ENCODE data around the gene STXBP5L. TPM values are rescaled to one million over a fixed set of nuclear protein-coding genes. Genes with fewer than 3 reads are reported as not detected.
"Not testable (repeated sequence)": the region's sequence is repeated elsewhere in the genome, so short reads cannot be mapped to it uniquely, and the experiment has no call there.

STXBP5L gene
- total RNA-seq, 1 donor from 2014 or later: not detected

DNA sequence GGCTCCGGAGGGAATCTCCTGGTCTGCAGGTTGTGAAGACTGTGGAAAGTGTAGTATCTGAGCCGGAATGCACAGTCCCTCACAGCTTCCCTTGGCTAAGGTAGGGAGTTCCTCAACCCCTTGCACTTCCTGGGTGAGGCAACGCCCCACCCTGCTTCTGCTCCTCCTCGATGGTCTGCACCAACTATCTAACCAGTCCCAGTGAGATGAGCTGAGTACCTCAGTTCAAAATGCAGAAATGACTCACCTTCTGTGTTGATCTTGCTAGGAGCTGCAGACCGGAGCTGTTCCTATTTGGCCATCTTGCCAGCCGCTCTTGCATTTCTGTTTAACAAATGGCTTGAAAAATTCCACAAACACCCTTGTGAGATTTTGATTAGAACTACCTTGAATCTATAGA, 156.1 kb downstream of the STXBP5L start:
- Histone ChIP-seq H3K36me3 (ENCODE audit: control insufficient read depth, insufficient read depth, low read length) (no peaks in the 10 kb centered on the region), H3K27me3 (ENCODE audit: control insufficient read depth, insufficient read depth, low read length) (no peaks in the 10 kb centered on the region), H3K4me3 (ENCODE audit: low read depth, low read length) (no peak overlapping the region)
- DNase-seq (ENCODE audit: low read depth): peak; percentile 33
- FAIRE-seq: no peak
- TF ChIP-seq, protein P1, sequence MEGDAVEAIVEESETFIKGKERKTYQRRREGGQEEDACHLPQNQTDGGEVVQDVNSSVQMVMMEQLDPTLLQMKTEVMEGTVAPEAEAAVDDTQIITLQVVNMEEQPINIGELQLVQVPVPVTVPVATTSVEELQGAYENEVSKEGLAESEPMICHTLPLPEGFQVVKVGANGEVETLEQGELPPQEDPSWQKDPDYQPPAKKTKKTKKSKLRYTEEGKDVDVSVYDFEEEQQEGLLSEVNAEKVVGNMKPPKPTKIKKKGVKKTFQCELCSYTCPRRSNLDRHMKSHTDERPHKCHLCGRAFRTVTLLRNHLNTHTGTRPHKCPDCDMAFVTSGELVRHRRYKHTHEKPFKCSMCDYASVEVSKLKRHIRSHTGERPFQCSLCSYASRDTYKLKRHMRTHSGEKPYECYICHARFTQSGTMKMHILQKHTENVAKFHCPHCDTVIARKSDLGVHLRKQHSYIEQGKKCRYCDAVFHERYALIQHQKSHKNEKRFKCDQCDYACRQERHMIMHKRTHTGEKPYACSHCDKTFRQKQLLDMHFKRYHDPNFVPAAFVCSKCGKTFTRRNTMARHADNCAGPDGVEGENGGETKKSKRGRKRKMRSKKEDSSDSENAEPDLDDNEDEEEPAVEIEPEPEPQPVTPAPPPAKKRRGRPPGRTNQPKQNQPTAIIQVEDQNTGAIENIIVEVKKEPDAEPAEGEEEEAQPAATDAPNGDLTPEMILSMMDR (IDR thresholded peaks at IDR 0.05; ENCODE audit: insufficient read depth, low read length, severe bottlenecking): no peak

DNA sequence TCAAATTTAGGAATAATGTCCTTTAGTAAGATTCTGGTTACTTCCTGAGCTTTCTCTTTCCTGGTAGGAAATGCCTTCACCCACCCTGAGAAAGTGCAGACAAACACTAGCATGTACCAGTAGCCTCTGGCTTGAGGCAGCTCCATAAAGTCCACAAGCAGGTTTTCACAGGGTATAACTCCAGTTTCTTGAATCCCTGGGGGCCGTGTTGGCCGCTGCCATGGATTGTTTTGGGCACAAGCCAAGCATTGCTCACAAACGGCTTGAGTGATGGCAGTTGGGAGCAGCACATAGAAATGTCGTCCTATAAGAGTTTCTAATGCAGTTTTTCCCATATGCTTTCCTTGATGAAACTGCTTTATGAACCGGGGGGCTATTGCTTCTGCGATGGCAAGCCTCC, 164.1 kb downstream of the STXBP5L start:
- no peak for DNase-seq (ENCODE audit: low read depth)
- no peaks in the 10 kb centered on the region for H3K36me3 ChIP-seq (ENCODE audit: control insufficient read depth, insufficient read depth, low read length)
- no peak overlapping the region for H3K4me3 ChIP-seq (ENCODE audit: low read depth, low read length)
- no peak for FAIRE-seq
- no peaks in the 10 kb centered on the region for H3K27me3 ChIP-seq (ENCODE audit: control insufficient read depth, insufficient read depth, low read length)
- TF ChIP-seq, protein P1 (IDR thresholded peaks at IDR 0.05; ENCODE audit: insufficient read depth, low read length, severe bottlenecking): no peak

DNA sequence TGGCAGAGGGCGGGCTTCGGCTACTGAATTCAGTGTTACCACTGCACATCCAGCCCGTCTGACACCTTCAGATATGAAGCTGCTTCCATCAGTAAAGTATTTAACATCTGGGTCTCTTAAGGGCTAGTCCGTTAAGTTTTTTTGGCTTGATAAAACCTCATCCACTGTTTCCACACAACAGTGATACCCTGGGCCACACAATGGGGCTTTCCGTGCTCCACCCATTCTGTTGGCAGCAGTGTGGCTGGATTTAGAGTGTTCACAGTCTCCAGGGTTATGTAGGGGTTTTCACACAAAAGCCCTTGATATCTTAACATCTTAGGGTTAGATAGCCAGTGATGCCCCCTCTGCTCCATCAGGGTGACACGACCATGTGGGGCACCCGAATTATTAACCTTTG, 165.0 kb downstream of the STXBP5L start:
- DNase-seq (ENCODE audit: low read depth) (no peak), FAIRE-seq (no peak)
- Histone ChIP-seq H3K36me3 (ENCODE audit: control insufficient read depth, insufficient read depth, low read length) (no peaks in the 10 kb centered on the region), H3K27me3 (ENCODE audit: control insufficient read depth, insufficient read depth, low read length) (no peaks in the 10 kb centered on the region), H3K4me3 (ENCODE audit: low read depth, low read length) (no peak overlapping the region)
- TF ChIP-seq, protein P1 (IDR thresholded peaks at IDR 0.05; ENCODE audit: insufficient read depth, low read length, severe bottlenecking): no peak

DNA sequence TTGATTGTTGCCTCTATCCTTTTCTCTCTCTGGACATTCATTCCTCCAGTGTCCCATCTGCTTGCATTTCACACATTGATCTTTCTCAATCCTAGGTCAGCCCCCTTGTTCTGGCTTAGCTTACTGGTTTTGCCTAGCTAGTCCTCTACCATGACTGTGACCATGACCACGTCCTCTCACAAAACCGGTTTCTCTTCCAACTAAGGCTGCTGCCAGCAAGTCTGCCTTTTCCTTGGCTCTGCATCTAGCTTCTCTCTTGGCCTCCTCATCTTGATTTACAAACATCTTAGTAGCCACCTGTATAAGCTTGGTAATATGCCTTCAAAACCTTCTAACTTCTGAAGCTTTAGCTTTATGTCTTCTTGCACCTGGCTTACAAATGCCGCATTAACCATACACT, 167.2 kb downstream of the STXBP5L start:
- H3K4me3 ChIP-seq (ENCODE audit: low read depth, low read length): no peak overlapping the region
- no peaks in the 10 kb centered on the region for H3K27me3 ChIP-seq (ENCODE audit: control insufficient read depth, insufficient read depth, low read length)
- TF ChIP-seq, protein P1 (IDR thresholded peaks at IDR 0.05; ENCODE audit: insufficient read depth, low read length, severe bottlenecking): no peak
- no peaks in the 10 kb centered on the region for H3K36me3 ChIP-seq (ENCODE audit: control insufficient read depth, insufficient read depth, low read length)
- no peak for FAIRE-seq
- no peak for DNase-seq (ENCODE audit: low read depth)

DNA sequence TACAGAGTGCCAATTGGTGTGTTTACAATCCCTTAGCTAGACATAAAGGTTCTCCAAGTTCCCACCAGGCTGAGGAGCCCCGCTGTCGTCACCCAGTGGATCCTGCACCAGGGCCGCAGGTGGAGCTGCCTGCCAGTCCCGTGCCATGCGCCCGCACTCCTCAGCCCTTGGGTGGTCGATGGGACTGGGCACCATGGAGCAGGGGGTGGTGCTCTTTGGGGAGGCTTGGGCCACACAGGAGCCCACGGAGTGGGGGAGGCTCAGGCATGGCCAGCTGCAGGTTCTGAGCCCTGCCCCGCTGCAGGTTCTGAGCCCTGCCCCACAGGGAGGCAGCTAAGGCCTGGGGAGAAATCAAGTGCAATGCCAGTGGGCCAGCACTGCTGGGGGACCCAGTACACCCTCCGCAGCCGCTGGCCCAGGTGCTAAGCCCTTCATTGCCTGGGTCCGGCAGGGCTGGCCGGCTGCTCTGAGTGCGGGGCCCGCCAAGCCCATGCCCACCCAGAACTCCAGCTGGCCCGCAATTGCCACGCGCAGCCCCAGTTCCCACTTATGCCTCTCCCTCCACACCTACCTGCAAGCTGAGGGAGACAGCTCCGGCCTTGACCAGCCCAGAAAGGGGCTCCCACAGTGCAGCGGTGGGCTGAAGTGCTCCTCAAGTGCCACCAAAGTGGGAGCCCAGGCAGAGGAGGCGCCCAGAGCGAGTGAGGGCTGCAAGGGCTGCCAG, 170.5 kb downstream of the STXBP5L start:
- not testable (repeated sequence) for FAIRE-seq; H3K36me3 ChIP-seq (ENCODE audit: control insufficient read depth, insufficient read depth, low read length); DNase-seq (ENCODE audit: low read depth); H3K27me3 ChIP-seq (ENCODE audit: control insufficient read depth, insufficient read depth, low read length); H3K4me3 ChIP-seq (ENCODE audit: low read depth, low read length)

DNA sequence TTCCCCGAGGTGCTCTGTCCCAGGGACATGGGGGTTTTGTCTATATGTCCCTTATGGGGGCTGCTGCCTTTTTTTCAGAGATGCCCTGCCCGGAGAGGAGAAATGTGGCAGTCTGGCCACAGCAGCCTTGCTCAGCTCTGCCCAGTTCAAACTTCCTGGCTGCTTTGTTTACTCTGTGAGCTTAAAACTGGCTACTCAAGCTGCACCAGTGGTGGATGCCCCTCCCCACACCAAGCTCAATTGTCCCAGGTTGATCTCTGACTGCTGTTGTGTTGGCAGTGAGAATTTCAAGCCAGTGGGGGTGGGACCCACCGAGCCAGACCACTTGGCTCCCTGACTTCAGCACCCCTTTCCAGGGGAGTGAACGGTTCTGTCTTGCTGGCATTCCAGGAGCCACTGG, 188.9 kb downstream of the STXBP5L start:
- DNase-seq (ENCODE audit: low read depth) (no peak), FAIRE-seq (no peak)
- Histone ChIP-seq H3K27me3 (ENCODE audit: control insufficient read depth, insufficient read depth, low read length) (no peaks in the 10 kb centered on the region), H3K4me3 (ENCODE audit: low read depth, low read length) (no peak overlapping the region), H3K36me3 (ENCODE audit: control insufficient read depth, insufficient read depth, low read length) (no peaks in the 10 kb centered on the region)
- TF ChIP-seq, protein P1 (IDR thresholded peaks at IDR 0.05; ENCODE audit: insufficient read depth, low read length, severe bottlenecking): no peak

DNA sequence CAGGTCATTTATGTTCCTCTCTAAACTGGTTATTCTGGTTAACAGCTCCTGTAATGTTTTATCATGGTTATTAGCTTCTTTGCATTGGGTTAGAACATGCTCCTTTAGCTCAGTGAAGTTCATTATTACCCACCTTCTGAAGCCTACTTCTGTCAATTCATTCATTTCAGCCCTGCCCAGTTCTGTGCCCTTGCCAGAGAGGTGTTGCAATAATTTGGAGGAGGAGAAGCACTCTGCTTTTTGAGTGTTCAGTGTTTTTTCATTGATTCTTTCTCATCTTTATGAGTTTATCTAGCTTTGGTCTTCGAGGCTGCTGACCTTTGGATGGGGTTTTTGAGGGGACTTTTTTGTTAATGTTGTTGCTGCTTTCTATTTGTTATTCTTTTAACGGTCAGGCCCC, 203.1 kb downstream of the STXBP5L start:
- not testable (repeated sequence) for H3K27me3 ChIP-seq (ENCODE audit: control insufficient read depth, insufficient read depth, low read length); H3K36me3 ChIP-seq (ENCODE audit: control insufficient read depth, insufficient read depth, low read length); H3K4me3 ChIP-seq (ENCODE audit: low read depth, low read length); DNase-seq (ENCODE audit: low read depth); FAIRE-seq

Data from bronchial epithelial cell (primary cell).